ENCODE data around the gene ELF5. TPM values are rescaled to one million over a fixed set of nuclear protein-coding genes. Genes with fewer than 3 reads are reported as not detected.

ELF5 gene
- total and polyA plus RNA-seq, 2 of the 13 experiments (the other 11 are each of a cell fraction or from before 2014, with no cell fraction given) = 0.51 to 2.6 TPM

DNA sequence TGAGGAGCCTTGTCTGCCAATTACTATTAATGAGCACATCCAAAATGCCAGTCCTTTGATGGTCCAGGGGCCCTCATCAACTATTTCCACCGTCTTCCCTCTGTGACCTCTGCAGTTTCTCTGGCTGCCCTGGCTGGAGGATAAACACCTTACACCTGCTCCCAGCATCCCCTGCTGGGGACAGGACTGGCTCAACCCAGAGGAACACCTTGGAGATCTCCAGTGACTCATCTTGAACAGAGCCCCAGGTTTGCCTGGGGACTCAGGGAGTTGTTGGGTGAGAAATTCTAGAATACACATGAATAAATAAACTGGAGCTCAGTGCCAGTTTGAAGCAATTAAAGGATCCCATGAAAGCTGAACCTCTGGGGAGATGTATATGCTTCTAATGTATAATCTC, 24.0 kb upstream of the ELF5 start (continued):
- TF ChIP-seq NR2F6 (IDR thresholded peaks at IDR 0.05) (no peak), NR2F6 (CRISPR knock-in tag; IDR thresholded peaks at IDR 0.05) (no peak), ZNF749 (CRISPR knock-in tag; IDR thresholded peaks at IDR 0.05; ENCODE audit: borderline replicate concordance) (no peak)

DNA sequence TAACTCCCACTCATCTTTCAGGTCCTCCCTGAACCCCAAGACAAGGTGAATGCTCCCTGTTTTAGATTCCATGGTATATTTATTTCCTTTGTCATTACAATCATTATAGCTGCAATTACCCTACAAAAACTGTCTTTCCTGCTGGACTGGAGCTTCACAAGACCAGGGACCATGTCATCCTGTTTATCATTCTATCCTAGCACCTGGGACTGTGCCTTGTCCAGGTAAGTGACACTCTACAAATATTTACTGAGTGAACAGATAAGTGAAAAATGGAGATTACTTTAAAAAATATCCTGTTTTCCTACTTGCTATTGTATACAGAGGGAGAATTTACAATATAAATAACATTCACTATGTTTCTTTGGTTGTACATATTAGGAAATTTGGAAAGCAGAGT, 22.5 kb upstream of the ELF5 start:
- Histone ChIP-seq H2AFZ (ENCODE audit: low read length) (no peak overlapping the region), H3K9ac (ENCODE audit: insufficient read depth, low read depth, low read length) (no peak overlapping the region), H3K79me2 (ENCODE audit: insufficient read depth, low read length) (no peaks in the 10 kb centered on the region), H4K20me1 (ENCODE audit: insufficient read depth, low read length) (no peaks in the 10 kb centered on the region), H3K4me1 (ENCODE audit: insufficient read depth, low read length) (peaks cover 11% of the 10 kb centered on the region; the same call in 1 of the 2 replicates), H3K27ac (ENCODE audit: extremely low read length, insufficient read depth, low read length) (no peak overlapping the region), H3K4me3 (replicated peaks in 1 of 3; ENCODE audit: insufficient read depth in 1 of 3, low read depth in 2 of 3, low read length in 3 of 3) (no peak overlapping the region), H3K9me3 (ENCODE audit: low read length) (peaks cover 10% of the 10 kb centered on the region; the same call in 1 of the 2 replicates), H3K36me3 (replicated peaks in 1 of 2; ENCODE audit: control insufficient read depth in 1 of 2, insufficient read depth in 2 of 2, low read length in 2 of 2) (no peaks in the 10 kb centered on the region), H3K4me2 (ENCODE audit: low read depth, low read length) (no peak overlapping the region), H3K27me3 (ENCODE audit: control insufficient read depth in 1 of 2, insufficient read depth in 2 of 2, low read length in 2 of 2) (peaks cover 0 to 6% of the 10 kb centered on the region in 2 experiments; a peak in 1 of 5 replicates)
- no peak for FAIRE-seq
- POLR2A ChIA-PET = interaction anchor here (1.2 kb wide), 1 partner anchor 11 kb away, joined by 3 read pairs; no protein-coding TSS in a partner anchor
- no peak for DNase-seq (ENCODE audit: low spot score)
- ATAC-seq = no peak
- BruUV-seq (replicated peaks) = no TSS peak
- CTCF ChIA-PET (ENCODE audit: low intra/inter-chr PET ratio, low total read pairs) = no interaction called here
- TF ChIP-seq, protein P1, sequence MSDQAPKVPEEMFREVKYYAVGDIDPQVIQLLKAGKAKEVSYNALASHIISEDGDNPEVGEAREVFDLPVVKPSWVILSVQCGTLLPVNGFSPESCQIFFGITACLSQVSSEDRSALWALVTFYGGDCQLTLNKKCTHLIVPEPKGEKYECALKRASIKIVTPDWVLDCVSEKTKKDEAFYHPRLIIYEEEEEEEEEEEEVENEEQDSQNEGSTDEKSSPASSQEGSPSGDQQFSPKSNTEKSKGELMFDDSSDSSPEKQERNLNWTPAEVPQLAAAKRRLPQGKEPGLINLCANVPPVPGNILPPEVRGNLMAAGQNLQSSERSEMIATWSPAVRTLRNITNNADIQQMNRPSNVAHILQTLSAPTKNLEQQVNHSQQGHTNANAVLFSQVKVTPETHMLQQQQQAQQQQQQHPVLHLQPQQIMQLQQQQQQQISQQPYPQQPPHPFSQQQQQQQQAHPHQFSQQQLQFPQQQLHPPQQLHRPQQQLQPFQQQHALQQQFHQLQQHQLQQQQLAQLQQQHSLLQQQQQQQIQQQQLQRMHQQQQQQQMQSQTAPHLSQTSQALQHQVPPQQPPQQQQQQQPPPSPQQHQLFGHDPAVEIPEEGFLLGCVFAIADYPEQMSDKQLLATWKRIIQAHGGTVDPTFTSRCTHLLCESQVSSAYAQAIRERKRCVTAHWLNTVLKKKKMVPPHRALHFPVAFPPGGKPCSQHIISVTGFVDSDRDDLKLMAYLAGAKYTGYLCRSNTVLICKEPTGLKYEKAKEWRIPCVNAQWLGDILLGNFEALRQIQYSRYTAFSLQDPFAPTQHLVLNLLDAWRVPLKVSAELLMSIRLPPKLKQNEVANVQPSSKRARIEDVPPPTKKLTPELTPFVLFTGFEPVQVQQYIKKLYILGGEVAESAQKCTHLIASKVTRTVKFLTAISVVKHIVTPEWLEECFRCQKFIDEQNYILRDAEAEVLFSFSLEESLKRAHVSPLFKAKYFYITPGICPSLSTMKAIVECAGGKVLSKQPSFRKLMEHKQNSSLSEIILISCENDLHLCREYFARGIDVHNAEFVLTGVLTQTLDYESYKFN (CRISPR knock-in tag; conservative IDR thresholded peaks at IDR 0.05) = peak; percentile 20; the same call in 1 of the 2 replicates
- 0 out of 2 replicates have a peak, but pooled peaks have one; percentile 27 for TF ChIP-seq FOXA3 (CRISPR knock-in tag; IDR thresholded peaks at IDR 0.05)
- no peak for TF ChIP-seq AHR (CRISPR knock-in tag; IDR thresholded peaks at IDR 0.05)
- TF ChIP-seq, protein P2, sequence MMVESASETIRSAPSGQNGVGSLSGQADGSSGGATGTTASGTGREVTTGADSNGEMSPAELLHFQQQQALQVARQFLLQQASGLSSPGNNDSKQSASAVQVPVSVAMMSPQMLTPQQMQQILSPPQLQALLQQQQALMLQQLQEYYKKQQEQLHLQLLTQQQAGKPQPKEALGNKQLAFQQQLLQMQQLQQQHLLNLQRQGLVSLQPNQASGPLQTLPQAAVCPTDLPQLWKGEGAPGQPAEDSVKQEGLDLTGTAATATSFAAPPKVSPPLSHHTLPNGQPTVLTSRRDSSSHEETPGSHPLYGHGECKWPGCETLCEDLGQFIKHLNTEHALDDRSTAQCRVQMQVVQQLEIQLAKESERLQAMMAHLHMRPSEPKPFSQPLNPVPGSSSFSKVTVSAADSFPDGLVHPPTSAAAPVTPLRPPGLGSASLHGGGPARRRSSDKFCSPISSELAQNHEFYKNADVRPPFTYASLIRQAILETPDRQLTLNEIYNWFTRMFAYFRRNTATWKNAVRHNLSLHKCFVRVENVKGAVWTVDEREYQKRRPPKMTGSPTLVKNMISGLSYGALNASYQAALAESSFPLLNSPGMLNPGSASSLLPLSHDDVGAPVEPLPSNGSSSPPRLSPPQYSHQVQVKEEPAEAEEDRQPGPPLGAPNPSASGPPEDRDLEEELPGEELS (CRISPR knock-in tag; IDR thresholded peaks at IDR 0.05) = 0 out of 2 replicates have a peak, but pooled peaks have one; percentile 15
- in situ Hi-C loops (cut with HindIII; ENCODE audit: extremely low pct_ligation_motif_present, low pct_unique_long_range_greater_than_20kb) = no loop called here
- intact Hi-C loops (cut with micrococcal nuclease; ENCODE audit: unreplicated experiment) = no loop called here

Data from HepG2 (cell line).